CD4-positive, alpha-beta T cell (primary cell): ENCODE results near the gene CDKN2B-AS1. TPM values are rescaled to one million over a fixed set of nuclear protein-coding genes. Genes with fewer than 3 reads are reported as not detected.

Experiments
- ATAC-seq: fragments of 200-7000 bp; cut with Tn5 transposase; one replicate; pipeline ENCODE4 v1.10.0; 2022; ENCODE audit warnings: mild to moderate bottlenecking; ENCODE audit not compliant: poor library complexity
- CTCF ChIA-PET: fragments of 350-600 bp; sonication (Branson Sonifier 250); formaldehyde crosslinking; loops from one replicate; lab custom pipeline; 2021; ENCODE audit warnings: antibody characterized with exemption, inconsistent platforms; lab: Charles Lee
- POLR2A ChIA-PET: fragments of 350-600 bp; sonication (Branson Sonifier 250); formaldehyde crosslinking; loops from one replicate; lab custom pipeline; 2021; ENCODE audit warnings: antibody characterized with exemption, inconsistent platforms; lab: Charles Lee
- DNase-seq, 14 experiments: peaks; one replicate each; pipeline ENCODE4 v3.0.0-alpha.2; 2013 to 2020; ENCODE audit warnings: mixed read lengths in 2 of 14
- H3K27ac ChIP-seq, 2 donors: one replicate each; pipeline versions ENCODE4 v1.5.1 to v1.7.0; 2013; ENCODE audit warnings: low read length in 2 of 2, low read depth in 1 of 2, mild to moderate bottlenecking in 1 of 2
- H3K27me3 ChIP-seq, 2 experiments: 1 replicate in 1 of 2; 2 replicates in 1 of 2; pipeline versions ENCODE4 v1.6.1 to v1.7.0; 2013; ENCODE audit warnings: low read length in 2 of 2, control low read depth in 1 of 2, mild to moderate bottlenecking in 1 of 2, moderate library complexity in 1 of 2; ENCODE audit not compliant: insufficient read depth in 2 of 2, control insufficient read depth in 1 of 2
- H3K36me3 ChIP-seq: one replicate; pipeline ENCODE4 v1.6.1; 2013; ENCODE audit warnings: low read length, control low read depth; ENCODE audit not compliant: insufficient read depth
- H3K4me1 ChIP-seq: one replicate; pipeline ENCODE4 v1.6.1; 2013; ENCODE audit warnings: low read length, control low read depth; ENCODE audit not compliant: insufficient read depth
- H3K4me3 ChIP-seq: one replicate; pipeline ENCODE4 v1.5.1; 2013; ENCODE audit warnings: mild to moderate bottlenecking, low read length, moderate library complexity
- H3K9me3 ChIP-seq, 2 experiments: 1 replicate in 1 of 2; 2 replicates in 1 of 2; pipeline versions ENCODE4 v1.6.1 to v1.7.0; 2013; ENCODE audit warnings: low read length in 2 of 2, mild to moderate bottlenecking in 2 of 2, control low read depth in 1 of 2, moderate library complexity in 1 of 2; ENCODE audit not compliant: control insufficient read depth in 1 of 2, insufficient read depth in 1 of 2
- H3K27ac Mint-ChIP-seq: one replicate; pipeline ENCODE4 v1.8.0; 2020; ENCODE audit warnings: mixed read lengths
- H3K27me3 Mint-ChIP-seq: one replicate; pipeline ENCODE4 v1.8.0; 2021; ENCODE audit warnings: mixed read lengths
- H3K36me3 Mint-ChIP-seq: one replicate; pipeline ENCODE4 v1.8.0; 2021; ENCODE audit warnings: low read depth, mixed read lengths
- H3K4me1 Mint-ChIP-seq: one replicate; pipeline ENCODE4 v1.8.0; 2021; ENCODE audit warnings: low read depth, mixed read lengths
- H3K4me3 Mint-ChIP-seq: one replicate; pipeline ENCODE4 v1.8.0; 2020; ENCODE audit warnings: mild to moderate bottlenecking, mixed read lengths
- H3K9me3 Mint-ChIP-seq: one replicate; pipeline ENCODE4 v1.8.0; 2020; ENCODE audit warnings: mixed read lengths
- CTCF ChIP-seq: fragments of 200-600 bp; IDR thresholded peaks from one replicate; pipeline ENCODE4 v1.8.0; 2022; ENCODE audit warnings: antibody characterized with exemption, mild to moderate bottlenecking
- intact Hi-C, 2 experiments: fragments of 100-400 bp; cut with DNase I in 1 of 2; cut with micrococcal nuclease in 1 of 2; formaldehyde crosslinking; loops; one replicate each; pipeline versions ENCODE4 v1.15.1 to v1.9.0; 2023 to 2025; cut with DNase I, micrococcal nuclease
- total RNA-seq, 174 experiments: library from RNA in 2 of 174; stranded (reverse) in 2 of 174; gene quantifications; one replicate each; pipeline ENCODE4 v1.2.3 and lab custom pipeline; 2021 to 2026

CDKN2B-AS1 gene
- total RNA-seq, 2 experiments from 2014 or later = 0.25 to 0.30 TPM

GRCh38 chr9:22088717-22089061 lies 94.1 kb downstream of the CDKN2B-AS1 start:
- H3K27me3 ChIP-seq = no peaks in the 10 kb centered on the region
- no peak for ATAC-seq
- peaks cover 0 to 5% of the 10 kb centered on the region in 2 experiments for H3K9me3 ChIP-seq
- no peaks in the 10 kb centered on the region for H3K36me3 ChIP-seq
- no peaks in the 10 kb centered on the region for H3K36me3 Mint-ChIP-seq
- no peak overlapping the region for H3K27ac ChIP-seq
- peaks cover 15% of the 10 kb centered on the region for H3K27me3 Mint-ChIP-seq
- no peaks in the 10 kb centered on the region for H3K4me1 ChIP-seq
- peaks cover 2% of the 10 kb centered on the region for H3K9me3 Mint-ChIP-seq
- no peak overlapping the region for H3K27ac Mint-ChIP-seq
- no peak overlapping the region for H3K4me3 Mint-ChIP-seq
- TF ChIP-seq CTCF = no peak
- ChIA-PET POLR2A (no interaction called here), CTCF (no interaction called here)
- intact Hi-C loops = no loop called here
- H3K4me3 ChIP-seq = no peak overlapping the region
- H3K4me1 Mint-ChIP-seq = no peaks in the 10 kb centered on the region
- no peak for DNase-seq

- no peak for TF ChIP-seq CTCF
- intact Hi-C loops = no loop called here
- Histone ChIP-seq H3K27ac (no peak overlapping the region), H3K27me3 (peaks cover 0 to 6% of the 10 kb centered on the region in 2 experiments), H3K36me3 (no peaks in the 10 kb centered on the region), H3K4me1 (peaks cover 2% of the 10 kb centered on the region), H3K9me3 (no peaks in the 10 kb centered on the region), H3K4me3 (no peak overlapping the region)
- POLR2A ChIA-PET = no interaction called here
- ATAC-seq = no peak
- no peaks in the 10 kb centered on the region for H3K36me3 Mint-ChIP-seq
- H3K9me3 Mint-ChIP-seq = peaks cover 4% of the 10 kb centered on the region
- peaks cover 17% of the 10 kb centered on the region for H3K27me3 Mint-ChIP-seq
- CTCF ChIA-PET = no interaction called here
- no peak overlapping the region for H3K4me3 Mint-ChIP-seq
- H3K27ac Mint-ChIP-seq = no peak overlapping the region
- DNase-seq = no peak
- no peaks in the 10 kb centered on the region for H3K4me1 Mint-ChIP-seq
These were observed 103.1 kb downstream of the CDKN2B-AS1 start for GRCh38 chr9:22097707-22098106.

GRCh38 chr9:22098643-22099332 lies 104.2 kb downstream of the CDKN2B-AS1 start:
- no peak overlapping the region for H3K4me3 Mint-ChIP-seq
- Histone ChIP-seq H3K36me3 (no peaks in the 10 kb centered on the region), H3K4me1 (peaks cover 7% of the 10 kb centered on the region), H3K27me3 (peaks cover 0 to 6% of the 10 kb centered on the region in 2 experiments), H3K4me3 (no peak overlapping the region), H3K27ac (no peak overlapping the region), H3K9me3 (no peaks in the 10 kb centered on the region)
- POLR2A ChIA-PET = no interaction called here
- CTCF ChIA-PET = no interaction called here
- no peak overlapping the region for H3K27ac Mint-ChIP-seq
- intact Hi-C loops = no loop called here
- peaks cover under 1% of the 10 kb centered on the region for H3K9me3 Mint-ChIP-seq
- no peaks in the 10 kb centered on the region for H3K36me3 Mint-ChIP-seq
- H3K4me1 Mint-ChIP-seq = no peaks in the 10 kb centered on the region
- DNase-seq (no peak), ATAC-seq (no peak)
- H3K27me3 Mint-ChIP-seq = peaks cover 17% of the 10 kb centered on the region
- no peak for TF ChIP-seq CTCF
